Stimulated activated CD8-positive, alpha-beta memory T cell treated with anti-CD3 and anti-CD28 coated beads, Interleukin-15, amount 100 ng/mL, for 4 hours (primary cell): Measurements from ENCODE around the gene YAP1.

ENCODE experiments used
- DNase-seq, 2 donors: peaks; one replicate each; pipeline ENCODE4 v3.0.0-alpha.2; 2020; ENCODE audit warnings: low read depth in 2 of 2

Gene YAP1

GRCh38 chr11:102279641-102280170 is 169.5 kb downstream of the YAP1 start:
- no peak for DNase-seq

GRCh38 chr11:102280245-102280833 is 170.1 kb downstream of the YAP1 start:
- no peak for DNase-seq
